ENCODE measurements around the gene C5AR2. TPM values are rescaled to one million over a fixed set of nuclear protein-coding genes. Genes with fewer than 3 reads are reported as not detected.

Gene C5AR2
- total and polyA plus RNA-seq, 8 donors: 0.09 to 1.2 (median 0.23) TPM; not detected in 1

GRCh38 chr19:47322058-47322457, 9.9 kb upstream of the C5AR2 start:
- ATAC-seq (peak in 1 of 4 donors; percentile 30), FAIRE-seq (no peak), DNase-seq (no peak)
- intact Hi-C loops (cut with DNase I): no loop called here
- no peaks in the 10 kb centered on the region for H3K36me3 ChIP-seq
- 51 to 75% methylated on average over 2 of the region's 2 CpGs for WGBS, 2 donors
- no peaks in the 10 kb centered on the region for H3K27me3 ChIP-seq
- no peaks in the 10 kb centered on the region for H3K9me3 ChIP-seq
- no peak overlapping the region for H3K4me3 ChIP-seq
- no peak overlapping the region for H3K27ac ChIP-seq
- H3K4me1 ChIP-seq: no peaks in the 10 kb centered on the region
- TF ChIP-seq CTCF (IDR thresholded peaks at IDR 0.05): no peak

- Histone ChIP-seq H3K9me3 (no peaks in the 10 kb centered on the region), H3K4me1 (no peaks in the 10 kb centered on the region), H3K4me3 (no peak overlapping the region), H3K27me3 (no peaks in the 10 kb centered on the region), H3K36me3 (no peaks in the 10 kb centered on the region), H3K27ac (peak overlapping the region in 1 of 4 donors; percentile 57)
- no peak for TF ChIP-seq CTCF (IDR thresholded peaks at IDR 0.05)
- intact Hi-C loops (cut with DNase I): no loop called here
- DNase-seq (no peak), FAIRE-seq (no peak), ATAC-seq (peak in 1 of 4 donors; percentile 6)
- 47 to 60% methylated on average over 8 of the region's 8 CpGs for WGBS, 2 donors
These were observed 8.6 kb upstream of the C5AR2 start for GRCh38 chr19:47323409-47323808.

GRCh38 chr19:47323872-47324271, 8.1 kb upstream of the C5AR2 start:
- FAIRE-seq (no peak), ATAC-seq (peak in 2 of 4 donors; percentile 64), DNase-seq (no peak)
- TF ChIP-seq CTCF (IDR thresholded peaks at IDR 0.05): no peak
- Histone ChIP-seq H3K27ac (peak overlapping the region in 1 of 4 donors; percentile 57), H3K27me3 (no peaks in the 10 kb centered on the region), H3K4me3 (no peak overlapping the region), H3K36me3 (no peaks in the 10 kb centered on the region), H3K4me1 (no peaks in the 10 kb centered on the region), H3K9me3 (no peaks in the 10 kb centered on the region)
- WGBS, 2 donors: 71% methylated on average over 11 to 12 of the region's 12 CpGs
- intact Hi-C loops (cut with DNase I): no loop called here

- peak overlapping the region in 1 of 4 donors; percentile 57 for H3K27ac ChIP-seq
- DNase-seq (peak in 1 of 6 donors; percentile 49), ATAC-seq (peak in 3 of 4 donors; percentile 26 to 79 (median 74)), FAIRE-seq (no peak)
- no peaks in the 10 kb centered on the region for H3K27me3 ChIP-seq
- no peaks in the 10 kb centered on the region for H3K36me3 ChIP-seq
- no peaks in the 10 kb centered on the region for H3K4me1 ChIP-seq
- intact Hi-C loops (cut with DNase I): no loop called here
- 45 to 68% methylated on average over 9 of the region's 9 CpGs for WGBS, 2 donors
- H3K4me3 ChIP-seq: no peak overlapping the region
- H3K9me3 ChIP-seq: no peaks in the 10 kb centered on the region
- TF ChIP-seq CTCF (IDR thresholded peaks at IDR 0.05): no peak
These were observed 7.5 kb upstream of the C5AR2 start for GRCh38 chr19:47324502-47324901.

- WGBS, 2 donors: 43 to 51% methylated on average over 9 of the region's 9 CpGs
- peak in 3 of 4 donors; percentile 31 to 80 (median 77) for ATAC-seq
- Histone ChIP-seq H3K27me3 (no peaks in the 10 kb centered on the region), H3K9me3 (no peaks in the 10 kb centered on the region), H3K27ac (peak overlapping the region in 2 of 4 donors; percentile 53 to 59), H3K4me1 (no peaks in the 10 kb centered on the region), H3K36me3 (no peaks in the 10 kb centered on the region), H3K4me3 (no peak overlapping the region)
- DNase-seq: no peak
- intact Hi-C loops (cut with DNase I): no loop called here
- FAIRE-seq: no peak
- no peak for TF ChIP-seq CTCF (IDR thresholded peaks at IDR 0.05)
These were observed 1.5 kb upstream of the C5AR2 start for GRCh38 chr19:47330466-47330869.
